ENCODE measurements around the gene MSI1. TPM values are rescaled to one million over a fixed set of nuclear protein-coding genes. Genes with fewer than 3 reads are reported as not detected.
"Not testable (repeated sequence)": the region's sequence is repeated elsewhere in the genome, so short reads cannot be mapped to it uniquely, and the experiment has no call there.

MSI1 gene
- total RNA-seq, 1 donor from 2014 or later: 6.9 TPM

GRCh38 chr12:120358412-120359100 is 10.4 kb downstream of the MSI1 start:
- DNase-seq (ENCODE audit: low spot score in 2 of 2): no peak
- FAIRE-seq: no peak

DNA sequence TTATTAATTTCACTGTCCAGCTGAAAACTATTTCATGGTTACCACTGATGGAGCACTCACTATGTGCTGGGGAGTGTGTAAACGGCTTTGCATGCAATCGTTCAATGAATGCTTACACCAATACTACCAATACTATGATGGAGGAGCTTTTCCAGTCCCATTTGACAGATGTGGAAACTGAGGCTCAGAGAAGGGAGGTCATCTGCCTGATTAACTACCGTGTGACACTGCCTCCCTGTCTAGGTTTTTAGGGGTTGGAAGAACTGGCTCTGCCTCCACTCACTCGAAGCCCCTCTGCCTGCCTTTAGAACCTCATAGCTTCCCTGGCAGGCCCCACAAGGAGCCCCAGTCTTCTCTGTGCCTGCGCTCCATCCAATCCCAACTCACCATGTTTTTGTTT is 11.9 kb downstream of the MSI1 start:
- FAIRE-seq (no peak), DNase-seq (ENCODE audit: low spot score in 2 of 2) (no peak)

DNA sequence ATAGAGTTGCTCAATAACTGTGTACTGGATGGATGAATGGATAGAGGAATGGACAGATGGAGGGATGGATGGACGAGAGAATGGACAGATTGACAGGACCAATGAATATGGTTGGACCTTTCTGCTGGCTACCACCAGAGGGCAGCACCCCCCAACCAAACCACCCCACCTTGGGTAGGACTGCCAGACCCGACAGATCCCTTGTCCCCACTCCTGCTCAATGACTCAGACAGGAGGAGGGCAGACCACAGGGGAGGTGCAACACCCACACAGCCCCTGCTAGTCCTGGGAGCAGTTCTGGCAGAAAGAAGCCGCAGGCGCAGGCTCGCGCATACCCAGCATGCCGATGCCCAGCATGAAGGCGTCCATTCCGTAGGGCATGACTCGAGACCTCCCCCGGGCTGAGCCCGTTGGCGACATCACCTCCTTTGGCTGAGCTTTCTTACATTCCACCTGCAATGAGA is 12.4 kb downstream of the MSI1 start:
- DNase-seq (ENCODE audit: low spot score in 2 of 2) (peak; percentile 77 to 93), FAIRE-seq (no peak)

DNA sequence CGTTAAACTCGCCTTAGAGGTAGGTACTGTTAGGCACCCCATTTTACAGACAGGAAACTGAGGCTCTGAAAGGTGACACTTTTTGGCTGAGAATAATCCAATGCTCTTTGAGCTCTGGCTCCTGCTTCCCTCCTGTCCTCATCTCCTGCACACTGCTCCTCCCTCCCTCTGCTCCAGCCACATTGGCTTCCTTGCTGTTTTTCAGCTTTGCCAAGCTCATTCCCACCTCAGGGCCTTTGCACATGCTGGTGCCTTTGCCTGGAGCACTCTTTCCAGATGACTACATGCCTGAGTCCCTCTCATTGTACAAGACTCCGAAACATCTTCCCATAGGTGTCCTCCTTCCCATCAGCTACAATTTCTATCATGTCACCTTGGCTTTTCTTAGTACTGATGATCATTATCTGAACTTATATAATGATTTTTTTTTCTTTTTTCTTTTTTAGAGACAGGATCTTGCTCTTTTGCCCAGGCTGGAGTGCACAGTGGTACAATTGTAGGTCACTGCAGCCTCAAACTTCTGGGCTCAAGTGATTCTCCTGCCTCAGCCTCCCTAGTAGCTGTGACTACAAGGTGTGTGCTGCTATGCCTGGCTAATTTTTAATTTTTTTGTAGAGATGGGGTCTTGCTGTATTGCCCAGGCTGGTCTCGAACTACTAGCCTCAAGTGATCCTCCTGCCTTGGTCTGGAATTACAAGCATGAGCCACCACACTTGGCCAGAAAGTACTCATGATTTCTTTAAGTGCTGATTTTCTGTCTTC is 15.2 kb downstream of the MSI1 start:
- DNase-seq (ENCODE audit: low spot score in 2 of 2) (no peak), FAIRE-seq (no peak)

DNA sequence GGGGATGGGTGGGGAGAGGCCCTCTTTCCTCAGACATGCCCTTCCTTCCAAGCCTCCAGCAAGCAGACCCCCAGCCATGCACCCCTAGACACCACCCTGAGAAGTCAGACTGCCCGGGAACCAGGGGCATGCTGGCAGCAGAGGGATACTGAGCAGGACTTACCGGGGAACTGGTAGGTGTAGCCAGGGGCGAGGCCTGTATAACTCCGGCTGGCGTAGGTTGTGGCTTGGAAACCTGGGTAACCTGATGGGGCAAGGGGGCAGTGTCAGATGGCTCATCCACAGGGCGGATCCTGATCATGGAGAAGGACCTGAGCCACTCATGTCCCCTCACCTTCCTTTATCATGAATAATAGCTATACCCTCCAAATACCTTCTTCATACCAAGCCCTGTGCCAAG is 15.8 kb downstream of the MSI1 start:
- FAIRE-seq: no peak
- DNase-seq (ENCODE audit: low spot score in 2 of 2): no peak

- FAIRE-seq: no peak
- DNase-seq (ENCODE audit: low spot score in 2 of 2): no peak
Observed at GRCh38 chr12:120352117-120352516, 16.8 kb downstream of the MSI1 start.

- FAIRE-seq: no peak
- DNase-seq (ENCODE audit: low spot score in 2 of 2): no peak
Observed at GRCh38 chr12:120350576-120351350, 18.2 kb downstream of the MSI1 start.

DNA sequence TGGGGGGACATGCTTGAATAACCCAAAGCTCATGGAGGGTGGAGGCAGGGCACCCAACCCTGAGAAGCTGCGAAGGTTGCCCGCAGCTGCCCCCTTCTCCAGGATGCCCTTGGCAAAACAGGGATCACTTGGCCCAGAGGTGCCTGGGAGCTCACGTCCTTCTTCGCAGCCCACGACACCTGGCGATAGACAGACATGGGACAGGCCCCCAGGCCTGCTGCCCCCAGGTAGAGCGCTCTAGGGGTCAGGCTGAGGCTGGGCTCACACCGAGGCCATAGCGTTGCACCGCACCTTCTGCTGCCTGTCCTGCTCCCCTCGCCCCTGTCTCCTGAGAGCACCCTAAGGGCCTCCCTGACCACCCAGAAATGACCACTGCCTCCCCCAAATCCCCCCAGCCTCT is 21.2 kb downstream of the MSI1 start:
- DNase-seq (ENCODE audit: low spot score in 2 of 2) (no peak), FAIRE-seq (no peak)

- DNase-seq (ENCODE audit: low spot score in 2 of 2) (no peak), FAIRE-seq (no peak)
Observed at GRCh38 chr12:120346681-120347080, 22.3 kb downstream of the MSI1 start.

GRCh38 chr12:120346031-120346430 is 22.9 kb downstream of the MSI1 start:
- FAIRE-seq (no peak), DNase-seq (ENCODE audit: low spot score in 2 of 2) (no peak)

GRCh38 chr12:120343692-120344091 is 25.3 kb downstream of the MSI1 start:
- no peak for FAIRE-seq
- DNase-seq (ENCODE audit: low spot score in 2 of 2): no peak

DNA sequence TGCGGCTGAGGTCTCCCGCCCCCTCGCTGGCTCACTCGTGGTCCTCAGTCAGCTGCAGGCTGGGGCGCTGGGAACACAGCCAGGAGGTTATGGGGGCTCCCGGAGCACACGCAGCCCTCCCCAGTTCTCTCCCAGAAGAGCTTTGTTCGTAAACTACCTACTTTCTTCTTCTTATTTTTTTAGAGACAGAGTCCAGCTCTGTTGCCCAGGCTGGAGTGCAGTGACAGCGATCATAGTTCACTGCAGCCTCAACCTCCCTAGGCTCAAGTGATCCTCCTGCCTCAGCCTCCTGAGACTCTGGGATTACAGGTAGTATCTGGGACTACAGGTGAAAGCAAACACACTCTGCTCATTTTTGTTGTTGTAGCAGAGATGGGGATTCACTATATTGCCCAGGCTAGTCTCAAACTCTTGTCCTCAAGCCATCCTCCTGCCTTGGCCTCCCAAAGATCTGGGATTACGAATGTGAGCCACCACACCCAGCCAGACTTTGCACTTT is 25.9 kb downstream of the MSI1 start:
- no peak for FAIRE-seq
- DNase-seq (ENCODE audit: low spot score in 2 of 2): no peak

GRCh38 chr12:120342175-120343038 is 26.6 kb downstream of the MSI1 start:
- FAIRE-seq (no peak), DNase-seq (ENCODE audit: low spot score in 2 of 2) (no peak)

GRCh38 chr12:120339256-120339655 is 29.7 kb downstream of the MSI1 start:
- DNase-seq (ENCODE audit: low spot score in 2 of 2): no peak
- no peak for FAIRE-seq

DNA sequence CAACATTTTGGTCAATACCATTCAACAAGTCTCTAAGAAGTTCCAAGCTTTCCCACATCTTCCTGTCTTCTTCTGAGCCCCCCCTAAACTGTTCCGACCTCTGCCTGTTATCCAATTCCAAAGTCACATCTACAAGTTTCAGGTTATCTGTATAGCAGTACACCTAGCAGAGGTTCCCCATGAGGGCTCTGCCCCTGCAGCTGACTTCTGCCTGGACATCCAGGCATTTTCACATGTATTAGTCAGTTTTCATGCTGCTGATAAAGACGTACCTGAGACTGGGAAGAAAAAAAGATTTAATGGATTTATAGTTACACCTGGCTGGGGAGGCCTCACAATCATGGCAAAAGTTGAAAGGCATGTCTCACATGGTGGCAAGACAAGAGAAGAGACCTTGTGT is 31.2 kb downstream of the MSI1 start:
- FAIRE-seq (no peak), DNase-seq (ENCODE audit: low spot score in 2 of 2) (no peak)

GRCh38 chr12:120336392-120336791 is 32.6 kb downstream of the MSI1 start:
- not testable (repeated sequence) for FAIRE-seq

GRCh38 chr12:120335447-120335846 is 33.5 kb downstream of the MSI1 start:
- FAIRE-seq; DNase-seq (ENCODE audit: low spot score in 2 of 2): not testable (repeated sequence)

More at GRCh38 chr12:120336392-120336791, 32.6 kb downstream of the MSI1 start:
- not testable (repeated sequence) for DNase-seq (ENCODE audit: low spot score in 2 of 2)

DNA sequence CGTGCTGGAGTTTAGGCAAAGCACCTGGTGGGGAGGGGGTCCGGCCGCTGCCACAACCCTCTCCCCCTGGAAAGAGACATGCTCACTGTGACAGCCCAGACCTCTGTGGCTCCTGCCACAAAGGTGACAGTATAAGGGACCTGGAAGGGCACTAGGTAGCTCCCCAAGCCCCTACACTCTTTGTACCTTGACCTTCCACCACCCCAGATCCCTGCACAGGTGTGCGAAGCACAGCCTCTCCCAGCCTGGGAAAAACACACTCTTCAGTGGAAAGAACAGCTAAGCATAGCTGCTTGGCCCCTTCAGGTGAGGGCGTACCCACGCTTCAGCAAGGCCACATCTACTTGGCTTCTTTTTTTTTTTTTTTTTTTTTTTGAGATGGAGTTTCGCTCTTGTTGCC is 36.4 kb downstream of the MSI1 start:
- FAIRE-seq: no peak

GRCh38 chr12:120332041-120332440 is 36.9 kb downstream of the MSI1 start:
- FAIRE-seq (no peak), DNase-seq (ENCODE audit: low spot score in 2 of 2) (no peak)

More for the DNA sequence above, 36.4 kb downstream of the MSI1 start:
- DNase-seq (ENCODE audit: low spot score in 2 of 2): no peak

GRCh38 chr12:120331390-120331789 is 37.6 kb downstream of the MSI1 start:
- DNase-seq (ENCODE audit: low spot score in 2 of 2) (no peak), FAIRE-seq (no peak)

Measured in frontal cortex (tissue), 4 donors.